Measurements from ENCODE around the gene JAML. TPM values are rescaled to one million over a fixed set of nuclear protein-coding genes. Genes with fewer than 3 reads are reported as not detected.

JAML gene
- total RNA-seq, 1 donor from 2014 or later: 2.5 TPM

- Histone ChIP-seq H3K36me3 (ENCODE audit: control insufficient read depth, insufficient read depth, low read length) (no peaks in the 10 kb centered on the region), H3K4me3 (ENCODE audit: low read depth, low read length) (no peak overlapping the region), H3K27me3 (ENCODE audit: control insufficient read depth, insufficient read depth, low read length) (peaks cover 22% of the 10 kb centered on the region)
- TF ChIP-seq CTCF (IDR thresholded peaks at IDR 0.05; ENCODE audit: insufficient read depth, low read length, poor library complexity, severe bottlenecking): no peak
- no peak for DNase-seq (ENCODE audit: low read depth)
These were observed 13.8 kb downstream of the JAML start for GRCh38 chr11:118211006-118211405.

GRCh38 chr11:118210323-118210722, 14.5 kb downstream of the JAML start:
- no peaks in the 10 kb centered on the region for H3K36me3 ChIP-seq (ENCODE audit: control insufficient read depth, insufficient read depth, low read length)
- peaks cover 26% of the 10 kb centered on the region for H3K27me3 ChIP-seq (ENCODE audit: control insufficient read depth, insufficient read depth, low read length)
- no peak for DNase-seq (ENCODE audit: low read depth)
- TF ChIP-seq CTCF (IDR thresholded peaks at IDR 0.05; ENCODE audit: insufficient read depth, low read length, poor library complexity, severe bottlenecking): no peak
- no peak overlapping the region for H3K4me3 ChIP-seq (ENCODE audit: low read depth, low read length)

- Histone ChIP-seq H3K4me3 (ENCODE audit: low read depth, low read length) (no peak overlapping the region), H3K36me3 (ENCODE audit: control insufficient read depth, insufficient read depth, low read length) (no peaks in the 10 kb centered on the region), H3K27me3 (ENCODE audit: control insufficient read depth, insufficient read depth, low read length) (peaks cover 20% of the 10 kb centered on the region)
- TF ChIP-seq CTCF (IDR thresholded peaks at IDR 0.05; ENCODE audit: insufficient read depth, low read length, poor library complexity, severe bottlenecking): no peak
- no peak for DNase-seq (ENCODE audit: low read depth)
These were observed 15.8 kb downstream of the JAML start for GRCh38 chr11:118209033-118209432.

- DNase-seq (ENCODE audit: low read depth): no peak
- H3K36me3 ChIP-seq (ENCODE audit: control insufficient read depth, insufficient read depth, low read length): no peaks in the 10 kb centered on the region
- H3K4me3 ChIP-seq (ENCODE audit: low read depth, low read length): no peak overlapping the region
- peaks cover 15% of the 10 kb centered on the region for H3K27me3 ChIP-seq (ENCODE audit: control insufficient read depth, insufficient read depth, low read length)
- TF ChIP-seq CTCF (IDR thresholded peaks at IDR 0.05; ENCODE audit: insufficient read depth, low read length, poor library complexity, severe bottlenecking): no peak
These were observed 17.7 kb downstream of the JAML start for GRCh38 chr11:118207079-118207478.

GRCh38 chr11:118206391-118207031, 18.3 kb downstream of the JAML start:
- no peaks in the 10 kb centered on the region for H3K36me3 ChIP-seq (ENCODE audit: control insufficient read depth, insufficient read depth, low read length)
- peaks cover 11% of the 10 kb centered on the region for H3K27me3 ChIP-seq (ENCODE audit: control insufficient read depth, insufficient read depth, low read length)
- H3K4me3 ChIP-seq (ENCODE audit: low read depth, low read length): no peak overlapping the region
- no peak for TF ChIP-seq CTCF (IDR thresholded peaks at IDR 0.05; ENCODE audit: insufficient read depth, low read length, poor library complexity, severe bottlenecking)
- DNase-seq (ENCODE audit: low read depth): no peak

All from kidney epithelial cell (primary cell).